Progenitor cell of endocrine pancreas (in vitro differentiated cells): Measurements from ENCODE around the gene NTRK2. TPM values are rescaled to one million over a fixed set of nuclear protein-coding genes. Genes with fewer than 3 reads are reported as not detected.

ENCODE experiments used
- DNase-seq: peaks from one replicate; pipeline ENCODE4 v3.0.0; 2021; ENCODE audit warnings: low spot score; ENCODE audit not compliant: unreplicated experiment
- H3K27ac Mint-ChIP-seq: 2 replicates; pipeline ENCODE4 v1.8.0; 2021; ENCODE audit warnings: mild to moderate bottlenecking, moderate library complexity, mixed read lengths
- H3K27me3 Mint-ChIP-seq: 2 replicates; pipeline ENCODE4 v1.8.0; 2021; ENCODE audit warnings: mixed read lengths
- H3K36me3 Mint-ChIP-seq: 2 replicates; pipeline ENCODE4 v1.8.0; 2022; ENCODE audit warnings: mixed read lengths; ENCODE audit not compliant: insufficient read depth
- H3K4me1 Mint-ChIP-seq: 2 replicates; pipeline ENCODE4 v1.8.0; 2021; ENCODE audit warnings: low read depth, mixed read lengths
- H3K4me3 Mint-ChIP-seq: 2 replicates; pipeline ENCODE4 v1.8.0; 2021; ENCODE audit warnings: low read depth, mild to moderate bottlenecking, moderate library complexity, mixed read lengths
- H3K9me3 Mint-ChIP-seq: 2 replicates; pipeline ENCODE4 v1.8.0; 2021; ENCODE audit warnings: low read depth, mixed read lengths
- total RNA-seq: library from RNA; stranded (reverse); gene quantifications from 2 replicates; pipeline ENCODE4 v1.2.1, GENCODE V29; 2021
- TF ChIP-seq, protein P1 (sequence below): fragments of 200-600 bp; sonication (generic); IDR thresholded peaks from one replicate; pipeline ENCODE4 v1.5.0; 2021; ENCODE audit warnings: antibody characterized with exemption, mild to moderate bottlenecking; ENCODE audit not compliant: unreplicated experiment

NTRK2 gene
- total RNA-seq, 1 donor from 2014 or later: 4.7 TPM

- TF ChIP-seq, protein P1, sequence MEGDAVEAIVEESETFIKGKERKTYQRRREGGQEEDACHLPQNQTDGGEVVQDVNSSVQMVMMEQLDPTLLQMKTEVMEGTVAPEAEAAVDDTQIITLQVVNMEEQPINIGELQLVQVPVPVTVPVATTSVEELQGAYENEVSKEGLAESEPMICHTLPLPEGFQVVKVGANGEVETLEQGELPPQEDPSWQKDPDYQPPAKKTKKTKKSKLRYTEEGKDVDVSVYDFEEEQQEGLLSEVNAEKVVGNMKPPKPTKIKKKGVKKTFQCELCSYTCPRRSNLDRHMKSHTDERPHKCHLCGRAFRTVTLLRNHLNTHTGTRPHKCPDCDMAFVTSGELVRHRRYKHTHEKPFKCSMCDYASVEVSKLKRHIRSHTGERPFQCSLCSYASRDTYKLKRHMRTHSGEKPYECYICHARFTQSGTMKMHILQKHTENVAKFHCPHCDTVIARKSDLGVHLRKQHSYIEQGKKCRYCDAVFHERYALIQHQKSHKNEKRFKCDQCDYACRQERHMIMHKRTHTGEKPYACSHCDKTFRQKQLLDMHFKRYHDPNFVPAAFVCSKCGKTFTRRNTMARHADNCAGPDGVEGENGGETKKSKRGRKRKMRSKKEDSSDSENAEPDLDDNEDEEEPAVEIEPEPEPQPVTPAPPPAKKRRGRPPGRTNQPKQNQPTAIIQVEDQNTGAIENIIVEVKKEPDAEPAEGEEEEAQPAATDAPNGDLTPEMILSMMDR: no peak
- Mint-ChIP-seq H3K4me1 (peaks cover 2% of the 10 kb centered on the region), H3K27ac (no peak overlapping the region), H3K4me3 (no peak overlapping the region), H3K9me3 (no peaks in the 10 kb centered on the region), H3K36me3 (no peaks in the 10 kb centered on the region), H3K27me3 (no peaks in the 10 kb centered on the region)
- no peak for DNase-seq
Measured at GRCh38 chr9:85045271-85045670, 375.7 kb downstream of the NTRK2 start.

DNA sequence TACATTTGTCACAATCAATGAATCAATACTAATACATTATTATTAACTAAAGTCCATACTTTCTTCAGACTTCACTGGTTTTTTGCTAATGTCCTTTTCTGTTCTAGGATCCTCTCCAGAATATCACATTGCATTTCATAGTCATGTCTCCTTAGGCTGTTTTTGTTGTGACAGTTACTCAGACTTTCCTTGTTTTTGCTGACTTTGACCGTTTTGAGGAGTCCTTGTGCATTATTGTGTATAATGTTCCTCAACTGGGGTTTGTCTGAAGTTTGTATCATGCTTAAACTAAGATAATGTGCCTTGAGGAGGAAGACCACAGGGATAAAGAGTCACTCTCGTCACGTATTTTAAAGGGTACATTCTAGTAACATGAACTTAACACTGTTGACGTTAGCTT lies 376.9 kb downstream of the NTRK2 start:
- no peak overlapping the region for H3K27ac Mint-ChIP-seq
- no peak overlapping the region for H3K4me3 Mint-ChIP-seq
- H3K4me1 Mint-ChIP-seq: peaks cover 2% of the 10 kb centered on the region
- H3K9me3 Mint-ChIP-seq: peaks cover 4% of the 10 kb centered on the region
- H3K36me3 Mint-ChIP-seq: no peaks in the 10 kb centered on the region
- DNase-seq: no peak
- TF ChIP-seq, protein P1: no peak
- H3K27me3 Mint-ChIP-seq: no peaks in the 10 kb centered on the region

- Mint-ChIP-seq H3K9me3 (peaks cover 6% of the 10 kb centered on the region), H3K4me1 (peaks cover 11% of the 10 kb centered on the region), H3K27me3 (no peaks in the 10 kb centered on the region), H3K36me3 (no peaks in the 10 kb centered on the region), H3K27ac (peak overlapping the region; percentile 24), H3K4me3 (no peak overlapping the region)
- no peak for DNase-seq
- TF ChIP-seq, protein P1: no peak
Measured at GRCh38 chr9:85053206-85053786, 383.8 kb downstream of the NTRK2 start.

DNA sequence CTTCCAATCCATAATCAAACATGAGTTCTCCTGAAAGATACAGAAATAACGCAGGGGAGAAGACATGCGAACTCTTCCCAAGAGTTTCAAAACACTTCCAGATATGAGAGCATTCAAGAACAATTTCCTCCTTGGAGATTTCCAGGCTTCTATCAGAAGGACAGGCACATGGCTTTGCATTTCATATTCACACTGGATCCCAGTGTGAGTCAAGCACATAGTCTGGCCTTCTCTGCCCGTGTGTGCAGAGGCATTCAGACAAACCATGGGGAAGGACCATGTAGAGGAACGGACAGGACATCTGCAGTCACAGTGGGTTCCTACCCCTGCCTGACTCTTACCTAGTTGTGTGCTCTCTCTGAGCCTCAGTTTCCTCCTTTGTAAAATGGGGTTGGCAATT lies 384.5 kb downstream of the NTRK2 start:
- peaks cover 11% of the 10 kb centered on the region for H3K4me1 Mint-ChIP-seq
- peaks cover 6% of the 10 kb centered on the region for H3K9me3 Mint-ChIP-seq
- no peak for DNase-seq
- H3K4me3 Mint-ChIP-seq: no peak overlapping the region
- H3K36me3 Mint-ChIP-seq: no peaks in the 10 kb centered on the region
- H3K27ac Mint-ChIP-seq: no peak overlapping the region
- TF ChIP-seq, protein P1: no peak
- H3K27me3 Mint-ChIP-seq: no peaks in the 10 kb centered on the region

DNA sequence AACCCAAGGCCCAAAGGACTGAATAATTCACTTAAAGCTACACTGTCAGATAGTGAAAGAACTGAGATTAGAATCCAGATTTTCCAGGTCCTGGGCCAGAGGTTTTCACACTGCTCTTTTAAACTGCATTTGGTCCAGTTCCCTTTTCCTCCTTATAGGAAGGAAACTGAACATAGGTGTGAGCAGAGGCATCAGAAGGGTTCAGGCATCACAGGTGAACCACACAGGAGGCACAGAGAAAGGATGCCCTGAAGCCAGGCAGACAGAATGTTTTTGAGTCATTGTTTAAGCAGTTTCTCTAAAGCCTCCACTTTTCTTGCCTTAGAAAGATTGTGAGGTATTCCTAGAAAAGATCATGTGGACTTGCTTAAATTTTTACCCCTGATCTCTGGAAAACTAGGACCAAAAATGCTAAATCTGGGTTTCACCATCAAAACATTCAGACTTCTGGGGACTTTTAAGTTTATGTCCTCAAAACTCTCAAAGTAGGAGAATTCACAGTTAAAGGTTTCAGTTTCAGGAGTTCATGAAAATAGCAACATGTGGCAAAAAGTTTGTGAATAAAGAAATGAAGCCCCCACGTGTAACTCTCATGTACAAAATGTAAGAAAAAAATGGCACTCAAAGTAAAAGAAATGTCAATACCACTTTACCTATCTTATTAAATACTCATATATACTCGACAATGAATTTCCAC lies 386.1 kb downstream of the NTRK2 start:
- Mint-ChIP-seq H3K9me3 (peaks cover 14% of the 10 kb centered on the region), H3K36me3 (no peaks in the 10 kb centered on the region), H3K27me3 (no peaks in the 10 kb centered on the region), H3K4me3 (no peak overlapping the region), H3K27ac (no peak overlapping the region), H3K4me1 (peaks cover 11% of the 10 kb centered on the region)
- TF ChIP-seq, protein P1: no peak
- no peak for DNase-seq
